D341Med (cell line): Measurements from ENCODE around the gene SMIM36.
A peak's percentile ranks its signal among the peaks of the same experiment; 100 is the strongest.
"Not testable (repeated sequence)": the region's sequence is repeated elsewhere in the genome, so short reads cannot be mapped to it uniquely, and the experiment has no call there.

Experiments
- DNase-seq: peaks from one replicate; pipeline ENCODE4 v3.0.0; 2012; ENCODE audit warnings: low spot score

The SMIM36 gene

GRCh38 chr17:55433629-55434422 lies 77.4 kb downstream of the SMIM36 start:
- DNase-seq = no peak

DNA sequence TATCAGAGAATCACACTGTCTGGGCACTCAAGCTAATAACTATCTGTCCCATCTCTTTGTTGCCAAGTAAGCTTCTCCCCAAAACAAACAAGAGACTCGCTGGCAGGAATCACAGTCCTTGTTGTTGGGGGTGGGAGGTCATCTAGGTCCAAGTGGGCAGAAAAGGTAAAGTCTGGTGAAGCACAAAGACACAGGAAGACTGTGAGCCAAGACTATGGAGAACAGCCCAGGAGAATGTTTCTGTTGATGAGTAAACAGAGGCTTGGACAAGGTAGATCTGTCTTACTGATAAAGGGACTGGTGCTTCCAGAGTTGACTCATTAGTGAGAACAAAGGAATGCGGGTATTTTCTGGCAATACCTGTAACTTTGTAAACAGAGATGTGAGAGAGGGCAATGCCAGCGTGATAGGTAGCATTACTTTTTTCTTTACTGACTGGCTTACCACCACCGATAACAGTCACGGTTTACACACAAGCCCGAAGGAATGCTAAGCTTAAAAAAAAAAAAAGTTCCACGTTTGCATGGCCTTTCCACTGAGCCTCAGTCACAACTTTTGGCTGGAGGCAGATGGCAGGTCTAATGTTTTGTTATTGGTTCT lies 78.1 kb downstream of the SMIM36 start:
- DNase-seq = no peak

- DNase-seq = no peak
Observed at GRCh38 chr17:55432358-55433028, 78.8 kb downstream of the SMIM36 start.

- not testable (repeated sequence) for DNase-seq
Observed at GRCh38 chr17:55431914-55432313, 79.3 kb downstream of the SMIM36 start.

GRCh38 chr17:55430541-55431288 lies 80.5 kb downstream of the SMIM36 start:
- DNase-seq = peak; percentile 44

GRCh38 chr17:55427587-55427882 lies 83.7 kb downstream of the SMIM36 start:
- no peak for DNase-seq

GRCh38 chr17:55426851-55427586 lies 84.2 kb downstream of the SMIM36 start:
- no peak for DNase-seq

DNA sequence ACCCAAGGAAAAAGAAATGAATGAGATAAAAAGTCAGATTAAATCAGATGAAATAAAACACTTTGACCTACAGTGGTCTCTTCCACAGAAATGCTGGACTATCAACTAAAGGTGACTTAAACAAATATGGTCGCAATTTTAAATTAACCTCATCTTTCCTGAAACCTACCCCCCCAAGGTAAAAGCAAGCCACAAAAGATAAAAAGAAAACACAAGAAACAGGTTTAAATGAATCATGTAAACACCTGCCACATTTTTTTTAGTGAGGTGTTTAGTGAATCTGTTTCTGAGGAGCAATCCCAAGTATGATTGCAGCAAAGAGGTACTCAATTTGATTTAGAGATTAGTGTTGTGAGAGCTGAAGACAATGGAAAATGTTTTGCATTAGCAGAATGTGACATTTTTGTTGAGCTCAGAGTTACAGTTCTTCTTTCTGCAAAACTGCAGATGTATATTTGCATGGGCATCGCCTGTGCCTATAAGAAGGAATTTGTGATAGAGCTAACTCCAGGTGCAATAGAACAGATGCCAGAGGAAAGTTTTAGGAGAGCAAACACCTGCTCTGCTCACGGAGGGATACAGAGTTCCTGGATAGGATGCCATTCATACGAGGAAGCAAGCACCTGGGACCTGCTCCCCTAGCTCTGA lies 86.2 kb downstream of the SMIM36 start:
- no peak for DNase-seq

DNA sequence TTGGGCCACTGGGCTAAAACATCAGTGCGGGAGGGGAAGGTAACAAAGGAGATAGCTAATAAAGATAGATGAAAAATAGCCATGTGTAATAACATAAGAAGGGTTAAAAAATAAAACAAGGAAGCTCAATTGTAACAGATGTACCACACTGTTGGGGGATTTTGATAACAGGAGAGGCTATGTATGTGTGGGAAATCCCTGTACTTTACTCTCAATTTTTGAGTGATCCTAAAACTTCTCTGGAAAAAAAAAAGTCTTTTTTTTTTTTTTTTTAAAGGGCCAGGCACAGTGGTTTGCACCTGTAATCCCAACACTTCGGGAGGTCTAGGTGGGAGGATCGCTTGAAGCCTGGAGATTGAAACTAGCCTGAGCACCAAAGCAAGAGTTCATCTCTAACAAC lies 87.7 kb downstream of the SMIM36 start:
- no peak for DNase-seq

DNA sequence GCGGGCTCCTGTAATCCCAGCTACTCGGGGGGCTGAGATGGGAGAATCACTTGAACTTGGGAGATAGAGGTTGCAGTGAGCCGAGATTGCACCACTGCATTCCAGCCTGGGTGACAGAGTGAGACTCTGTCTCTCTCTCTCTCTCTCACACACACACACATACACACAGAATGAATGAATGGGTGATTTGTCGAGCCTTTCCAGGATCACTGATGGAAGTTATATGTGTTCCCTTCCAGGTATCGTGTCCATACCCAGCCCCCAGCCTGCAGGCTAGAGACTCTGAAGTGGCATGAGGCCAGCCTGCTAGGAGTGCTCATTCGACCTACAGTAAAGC lies 88.5 kb downstream of the SMIM36 start:
- DNase-seq = not testable (repeated sequence)

DNA sequence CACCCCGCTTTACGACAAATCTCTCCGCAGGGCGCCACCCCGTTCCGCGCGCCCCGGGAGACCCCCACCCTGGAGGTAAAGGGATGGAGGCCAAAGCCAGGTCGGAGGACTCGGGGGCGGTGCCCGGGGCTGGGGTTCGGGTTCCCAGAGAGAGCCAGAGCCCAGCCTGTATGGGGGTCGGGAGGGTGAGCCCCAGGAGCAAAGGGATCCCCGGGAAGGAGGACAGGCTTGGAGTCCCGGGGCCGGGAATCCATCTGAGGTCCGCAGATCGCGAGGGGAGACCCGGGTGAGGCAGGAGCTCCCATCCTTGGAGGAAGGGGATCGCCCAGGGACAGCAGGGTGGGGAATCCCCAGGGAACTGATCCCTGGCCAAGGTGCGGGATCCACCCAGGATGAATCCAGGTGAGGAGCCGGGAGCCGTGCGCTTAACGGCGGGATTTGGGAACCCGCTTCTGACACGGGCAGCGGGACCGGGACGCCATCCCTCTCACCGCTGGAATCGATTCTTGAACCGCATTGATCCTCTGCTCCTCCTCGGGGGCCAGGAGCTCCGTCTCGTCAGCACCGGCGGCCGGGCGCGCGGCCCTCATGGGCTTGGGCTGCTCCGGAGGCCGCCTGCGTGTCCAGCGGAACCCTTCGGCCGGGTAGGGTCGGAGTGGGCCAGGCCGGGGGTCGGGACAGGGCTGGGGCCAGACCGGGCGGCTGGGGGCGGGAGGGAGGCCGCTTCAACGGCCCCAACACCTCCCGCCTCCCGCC lies 89.9 kb downstream of the SMIM36 start, which contains the start of gene MMD:
MMD (minus strand) TSS at position 657 of the 756 bp plus-strand sequence; CDS start at position 517, 140 bp downstream.
- DNase-seq = peak; percentile 82

DNA sequence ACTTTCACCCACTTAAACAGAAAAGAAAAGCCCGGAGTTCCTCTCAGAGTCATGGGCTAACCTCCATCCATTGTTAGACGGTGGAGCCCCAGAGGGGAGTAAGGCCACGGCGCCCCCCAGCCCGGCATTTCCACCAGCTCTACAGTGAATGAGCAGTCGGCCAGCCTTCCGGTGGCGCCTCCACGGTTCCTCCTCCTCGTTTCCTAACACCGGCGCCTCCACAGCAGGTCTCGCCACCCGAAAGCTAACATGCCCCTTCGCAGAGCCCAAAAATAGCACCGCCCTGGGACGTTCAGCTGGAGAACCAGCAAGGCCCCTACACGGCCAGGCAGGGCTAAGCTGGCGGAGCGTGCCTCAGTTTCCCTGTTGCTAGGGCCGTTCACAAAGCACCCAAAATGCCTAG lies 90.5 kb downstream of the SMIM36 start:
- DNase-seq = peak; percentile 68

DNA sequence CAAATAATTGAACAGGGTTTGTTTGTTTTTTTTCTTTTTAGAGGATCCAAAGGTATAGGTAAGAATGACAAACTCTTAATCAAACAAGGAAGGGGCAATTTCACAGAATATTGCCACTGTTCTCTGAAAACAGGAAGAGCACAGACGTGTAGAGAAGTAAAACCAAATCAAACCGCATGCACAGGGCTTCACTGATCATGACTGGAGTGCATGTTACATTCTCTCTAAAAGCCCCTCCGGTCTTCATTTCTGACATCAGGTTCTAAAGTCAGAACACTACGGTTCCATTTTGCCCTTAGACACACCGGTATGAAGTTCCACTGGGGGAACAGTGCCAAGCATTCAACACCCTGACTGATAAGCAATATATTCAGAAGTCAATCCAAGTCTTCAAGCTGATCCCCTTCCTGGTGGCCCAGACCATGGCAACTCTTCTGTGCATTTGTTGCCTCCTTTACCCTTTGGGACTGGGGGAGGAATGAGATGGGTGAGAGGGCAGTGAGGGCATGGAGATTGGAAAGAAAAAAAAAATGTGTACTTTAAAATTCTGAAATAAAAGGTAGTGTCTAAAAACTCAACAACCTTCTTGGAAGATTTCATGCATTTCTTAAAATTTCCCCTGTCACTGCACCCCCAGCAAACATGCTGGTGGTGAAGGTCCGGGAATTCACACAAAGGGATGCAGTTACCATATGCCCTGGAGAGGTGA lies 91.0 kb downstream of the SMIM36 start:
- no peak for DNase-seq

DNA sequence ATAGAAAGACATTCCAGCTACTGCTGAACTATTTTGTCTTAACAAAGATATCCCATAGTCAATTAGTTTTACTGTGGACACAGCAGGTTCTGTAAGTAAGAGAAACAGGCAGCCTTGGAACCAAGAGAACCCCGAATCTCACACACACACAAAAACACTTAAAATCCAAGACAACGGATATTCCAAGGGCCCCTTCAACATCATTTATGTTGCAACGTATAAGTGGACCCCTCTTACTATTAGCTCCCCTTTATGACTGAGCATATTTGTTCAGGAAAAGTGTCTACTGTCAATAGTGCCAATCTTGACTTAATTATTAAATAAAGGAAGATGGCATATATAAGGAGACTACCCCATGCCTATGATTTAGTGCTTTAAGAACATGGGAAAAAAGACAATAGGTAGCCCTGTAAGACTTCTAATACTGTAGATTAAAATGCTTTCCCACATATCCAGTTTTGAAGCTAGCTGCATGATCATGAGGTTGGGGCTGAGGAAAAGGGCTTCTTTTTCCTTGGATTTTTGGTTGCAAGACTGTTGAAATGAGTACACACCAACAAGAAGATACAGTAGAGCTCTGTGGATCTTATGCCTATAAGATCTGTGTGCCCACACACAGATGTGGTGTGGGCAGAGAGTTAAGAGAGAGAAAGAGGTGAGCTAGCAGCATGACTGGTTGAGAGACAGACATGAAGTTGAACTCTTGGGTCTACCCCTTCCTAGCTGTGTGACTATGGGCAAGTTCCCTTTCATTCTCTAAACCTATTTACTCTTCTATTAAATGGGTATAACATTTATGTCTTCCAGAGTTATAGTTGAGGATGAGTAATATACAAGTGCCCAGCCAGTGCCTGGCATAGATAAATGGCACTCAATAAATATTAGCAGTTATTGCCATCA lies 92.6 kb downstream of the SMIM36 start:
- DNase-seq = no peak

- no peak for DNase-seq
Observed at GRCh38 chr17:55417411-55418268, 93.6 kb downstream of the SMIM36 start.

- DNase-seq = no peak
Observed at GRCh38 chr17:55416470-55417052, 94.7 kb downstream of the SMIM36 start.

- DNase-seq = no peak
Observed at GRCh38 chr17:55416000-55416399, 95.3 kb downstream of the SMIM36 start.

- DNase-seq = peak; percentile 55
Observed at GRCh38 chr17:55414983-55415382, 96.3 kb downstream of the SMIM36 start.
